Activated naive CD8-positive, alpha-beta T cell treated with anti-CD3 and anti-CD28 coated beads, Interleukin-2, amount 50 U/mL, for 24 hours (primary cell): ENCODE results near the gene MATR3.
"Not testable (repeated sequence)": the region's sequence is repeated elsewhere in the genome, so short reads cannot be mapped to it uniquely, and the experiment has no call there.

Experiments used
- ATAC-seq: fragments of 150-1000 bp; cut with Tn5 transposase; one replicate; pipeline ENCODE4 v1.10.0; 2021
- DNase-seq: peaks from one replicate; pipeline ENCODE4 v3.0.0; 2021
- H3K27ac Mint-ChIP-seq: one replicate; pipeline ENCODE4 v1.8.0; 2021; ENCODE audit warnings: mild to moderate bottlenecking, mixed read lengths
- H3K27me3 Mint-ChIP-seq: one replicate; pipeline ENCODE4 v1.8.0; 2021; ENCODE audit warnings: mixed read lengths
- H3K36me3 Mint-ChIP-seq: one replicate; pipeline ENCODE4 v1.8.0; 2021; ENCODE audit warnings: low read depth, mixed read lengths
- H3K4me1 Mint-ChIP-seq: one replicate; pipeline ENCODE4 v1.8.0; 2021; ENCODE audit warnings: mixed read lengths
- H3K4me3 Mint-ChIP-seq: one replicate; pipeline ENCODE4 v1.8.0; 2021; ENCODE audit warnings: mild to moderate bottlenecking, moderate library complexity, mixed read lengths
- H3K9me3 Mint-ChIP-seq: one replicate; pipeline ENCODE4 v1.8.0; 2021; ENCODE audit warnings: mixed read lengths

MATR3 gene

DNA sequence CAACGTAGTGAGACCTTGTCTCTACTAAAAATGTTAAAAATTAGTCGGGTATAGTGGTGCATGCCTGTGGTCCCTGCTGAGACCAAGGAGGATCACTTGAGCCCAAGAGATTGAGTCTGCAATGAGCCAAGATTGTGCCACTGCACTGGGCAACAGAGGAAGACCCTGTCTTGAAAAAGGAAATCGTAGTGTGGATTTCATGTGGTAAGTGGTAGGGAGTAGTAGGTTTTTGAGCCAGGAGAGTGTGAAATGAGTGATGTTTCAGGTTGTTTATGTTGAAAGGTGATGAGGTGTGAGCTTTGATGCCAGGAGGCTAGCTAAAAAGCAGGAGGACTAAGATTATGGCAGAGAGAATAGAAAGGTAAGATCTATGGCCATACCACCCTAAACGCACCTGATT is 5.9 kb downstream of the MATR3 start:
- no peaks in the 10 kb centered on the region for H3K27me3 Mint-ChIP-seq
- H3K27ac Mint-ChIP-seq = peak overlapping the region; percentile 47
- peaks cover 90% of the 10 kb centered on the region for H3K4me1 Mint-ChIP-seq
- no peaks in the 10 kb centered on the region for H3K9me3 Mint-ChIP-seq
- no peak for DNase-seq
- ATAC-seq = peak; percentile 23
- peaks cover 43% of the 10 kb centered on the region for H3K36me3 Mint-ChIP-seq
- H3K4me3 Mint-ChIP-seq = no peak overlapping the region

DNA sequence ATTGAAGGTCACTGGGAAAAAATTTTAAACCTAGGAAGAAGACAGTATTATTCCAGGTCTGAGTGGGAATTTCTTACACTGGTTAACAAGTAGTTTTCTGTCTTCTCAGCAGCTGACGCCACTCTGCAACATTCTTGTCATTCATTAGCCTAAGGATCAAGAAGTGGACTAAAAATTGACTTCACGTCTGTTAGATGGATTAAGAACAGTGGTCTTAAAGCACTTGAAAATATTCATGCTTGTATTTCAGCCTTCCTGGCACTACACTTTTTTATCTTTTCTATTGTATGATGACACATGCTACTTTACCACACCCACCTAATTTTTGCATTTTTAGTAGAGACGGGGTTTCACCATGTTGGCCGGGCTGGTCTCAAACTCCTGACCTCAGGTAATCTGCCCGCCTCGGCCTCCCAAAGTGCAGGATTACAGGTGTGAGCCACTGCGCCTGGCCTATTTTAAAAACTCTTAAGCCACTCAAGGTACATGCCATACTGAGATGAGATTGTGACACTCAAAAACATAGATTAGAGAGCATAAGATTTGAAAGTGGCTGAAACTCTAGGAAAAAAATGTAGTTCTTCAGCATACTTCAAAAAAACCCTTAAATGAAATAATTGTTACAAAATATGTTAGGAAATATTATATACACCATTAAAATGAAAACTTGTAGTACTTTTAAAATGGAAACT is 8.4 kb downstream of the MATR3 start:
- peak overlapping the region; percentile 76 for H3K27ac Mint-ChIP-seq
- H3K36me3 Mint-ChIP-seq = peaks cover 25% of the 10 kb centered on the region
- peak overlapping the region; percentile 25 for H3K4me3 Mint-ChIP-seq

DNA sequence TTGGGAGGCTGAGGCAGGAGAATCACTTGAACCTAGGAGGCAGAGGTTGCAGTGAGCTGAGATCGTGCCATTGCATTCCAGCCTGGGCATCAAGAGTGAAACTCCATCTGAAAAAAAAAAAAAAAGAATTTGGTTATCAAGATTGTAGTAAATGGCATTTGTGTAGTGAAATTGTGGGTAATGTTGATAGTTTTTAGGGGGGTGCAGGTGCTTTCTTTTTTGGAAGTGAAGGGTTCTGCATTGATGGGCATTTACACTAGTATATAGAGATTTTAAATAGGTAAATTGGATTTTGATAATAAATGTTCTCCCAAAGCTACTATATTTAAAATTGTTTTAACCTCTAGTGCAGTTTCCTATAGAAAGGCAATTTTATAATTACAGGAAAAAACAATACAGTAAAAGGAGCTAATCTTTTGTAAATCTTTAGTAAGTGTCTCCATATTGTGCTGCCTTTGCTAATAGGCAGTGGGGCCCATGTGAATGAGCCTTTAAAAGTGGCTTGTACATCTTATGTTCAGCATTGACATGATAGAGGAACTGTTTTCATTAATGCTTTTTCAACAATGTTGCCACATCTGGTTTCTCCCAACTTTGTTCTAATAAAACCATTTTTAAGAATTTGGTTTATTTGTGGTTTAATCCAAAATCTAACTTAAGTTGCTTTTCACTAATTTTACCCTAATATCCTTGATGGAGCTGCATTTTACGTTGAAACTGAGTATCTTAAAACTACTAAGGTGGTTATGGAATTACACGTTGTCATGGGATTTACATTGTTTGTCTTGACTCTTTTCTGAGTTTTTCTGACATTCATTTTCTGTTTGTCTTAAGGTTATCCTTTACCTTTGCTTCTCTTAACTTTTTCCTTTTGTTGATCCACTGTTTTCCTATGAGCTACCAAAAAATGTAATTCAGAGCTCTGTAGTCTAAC is 11.1 kb downstream of the MATR3 start:
- ATAC-seq (no peak), DNase-seq (no peak)
- Mint-ChIP-seq H3K27ac (peak overlapping the region; percentile 43), H3K36me3 (peaks cover 34% of the 10 kb centered on the region), H3K27me3 (no peaks in the 10 kb centered on the region), H3K4me3 (peak overlapping the region; percentile 19), H3K9me3 (no peaks in the 10 kb centered on the region), H3K4me1 (peaks cover 93% of the 10 kb centered on the region)

More for the DNA sequence above, 8.4 kb downstream of the MATR3 start:
- peaks cover 95% of the 10 kb centered on the region for H3K4me1 Mint-ChIP-seq
- H3K9me3 Mint-ChIP-seq = no peaks in the 10 kb centered on the region
- ATAC-seq (no peak), DNase-seq (no peak)
- H3K27me3 Mint-ChIP-seq = no peaks in the 10 kb centered on the region

DNA sequence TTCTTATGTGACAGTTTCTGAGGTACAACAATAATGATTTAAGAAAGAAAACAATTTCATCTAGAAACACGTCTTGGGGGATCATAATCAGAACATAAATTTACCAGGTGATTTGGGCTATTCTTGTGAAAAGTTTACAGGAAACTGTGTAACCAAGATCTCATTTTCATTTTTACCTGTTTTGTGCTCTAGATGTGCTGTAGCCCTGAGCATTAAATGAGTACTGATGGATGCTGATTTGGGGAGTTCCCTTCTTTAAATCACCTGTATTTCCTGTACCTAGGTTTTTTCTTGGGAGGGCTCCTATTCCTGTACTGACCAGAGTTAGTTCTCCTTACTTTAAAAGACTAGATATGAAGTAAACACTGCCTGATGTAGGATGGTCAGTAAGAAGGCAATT is 12.7 kb downstream of the MATR3 start:
- H3K27me3 Mint-ChIP-seq = no peaks in the 10 kb centered on the region
- H3K27ac Mint-ChIP-seq = peak overlapping the region; percentile 73
- H3K36me3 Mint-ChIP-seq = peaks cover 45% of the 10 kb centered on the region
- H3K4me3 Mint-ChIP-seq = no peak overlapping the region
- DNase-seq (no peak), ATAC-seq (no peak)
- no peaks in the 10 kb centered on the region for H3K9me3 Mint-ChIP-seq
- H3K4me1 Mint-ChIP-seq = peaks cover 94% of the 10 kb centered on the region

- H3K9me3 Mint-ChIP-seq = no peaks in the 10 kb centered on the region
- no peaks in the 10 kb centered on the region for H3K27me3 Mint-ChIP-seq
- peaks cover 42% of the 10 kb centered on the region for H3K36me3 Mint-ChIP-seq
- DNase-seq (no peak), ATAC-seq (peak; percentile 31)
- H3K27ac Mint-ChIP-seq = peak overlapping the region; percentile 73
- H3K4me1 Mint-ChIP-seq = peaks cover 91% of the 10 kb centered on the region
- H3K4me3 Mint-ChIP-seq = peak overlapping the region; percentile 3
Observed at GRCh38 chr5:139306628-139307379, 13.3 kb downstream of the MATR3 start.

DNA sequence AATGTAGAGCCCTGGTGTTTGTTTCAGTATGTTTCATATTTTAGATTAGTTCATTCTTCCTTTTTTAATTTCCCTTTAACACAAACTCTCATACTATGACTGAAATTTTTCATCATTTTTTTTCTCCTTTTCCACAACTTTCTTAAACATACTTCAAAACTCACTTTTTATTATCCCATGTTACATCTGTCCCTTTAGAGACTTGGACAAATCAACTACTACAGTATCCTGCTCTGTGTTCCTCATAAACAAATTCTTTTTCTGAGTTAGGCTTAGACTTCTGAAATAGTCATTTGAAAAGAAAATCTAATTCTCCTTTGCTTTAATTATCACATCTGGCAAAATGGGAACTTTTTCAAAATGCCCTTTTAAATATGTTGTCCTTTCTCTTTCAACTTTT is 15.3 kb downstream of the MATR3 start:
- Mint-ChIP-seq H3K36me3 (peaks cover 34% of the 10 kb centered on the region), H3K4me3 (peak overlapping the region; percentile 32), H3K9me3 (no peaks in the 10 kb centered on the region), H3K27ac (peak overlapping the region; percentile 68), H3K4me1 (peaks cover 84% of the 10 kb centered on the region), H3K27me3 (no peaks in the 10 kb centered on the region)
- ATAC-seq (no peak), DNase-seq (no peak)

GRCh38 chr5:139310715-139311186 is 17.2 kb downstream of the MATR3 start:
- peaks cover 46% of the 10 kb centered on the region for H3K36me3 Mint-ChIP-seq
- not testable (repeated sequence) for DNase-seq, H3K27me3 Mint-ChIP-seq, H3K4me3 Mint-ChIP-seq, H3K9me3 Mint-ChIP-seq, ATAC-seq
- H3K4me1 Mint-ChIP-seq = peaks cover 76% of the 10 kb centered on the region
- peak overlapping the region; percentile 57 for H3K27ac Mint-ChIP-seq

GRCh38 chr5:139312075-139312474 is 18.5 kb downstream of the MATR3 start:
- no peak for ATAC-seq
- H3K27me3 Mint-ChIP-seq = no peaks in the 10 kb centered on the region
- H3K36me3 Mint-ChIP-seq = peaks cover 54% of the 10 kb centered on the region
- H3K27ac Mint-ChIP-seq = no peak overlapping the region
- no peak for DNase-seq
- H3K9me3 Mint-ChIP-seq = no peaks in the 10 kb centered on the region
- peaks cover 65% of the 10 kb centered on the region for H3K4me1 Mint-ChIP-seq
- H3K4me3 Mint-ChIP-seq = no peak overlapping the region

- Mint-ChIP-seq H3K4me1 (peaks cover 43% of the 10 kb centered on the region), H3K36me3 (peaks cover 52% of the 10 kb centered on the region), H3K27ac (peak overlapping the region; percentile 64), H3K27me3 (no peaks in the 10 kb centered on the region), H3K9me3 (no peaks in the 10 kb centered on the region), H3K4me3 (no peak overlapping the region)
- no peak for DNase-seq
- ATAC-seq = no peak
Observed at GRCh38 chr5:139314276-139314675, 20.7 kb downstream of the MATR3 start.

DNA sequence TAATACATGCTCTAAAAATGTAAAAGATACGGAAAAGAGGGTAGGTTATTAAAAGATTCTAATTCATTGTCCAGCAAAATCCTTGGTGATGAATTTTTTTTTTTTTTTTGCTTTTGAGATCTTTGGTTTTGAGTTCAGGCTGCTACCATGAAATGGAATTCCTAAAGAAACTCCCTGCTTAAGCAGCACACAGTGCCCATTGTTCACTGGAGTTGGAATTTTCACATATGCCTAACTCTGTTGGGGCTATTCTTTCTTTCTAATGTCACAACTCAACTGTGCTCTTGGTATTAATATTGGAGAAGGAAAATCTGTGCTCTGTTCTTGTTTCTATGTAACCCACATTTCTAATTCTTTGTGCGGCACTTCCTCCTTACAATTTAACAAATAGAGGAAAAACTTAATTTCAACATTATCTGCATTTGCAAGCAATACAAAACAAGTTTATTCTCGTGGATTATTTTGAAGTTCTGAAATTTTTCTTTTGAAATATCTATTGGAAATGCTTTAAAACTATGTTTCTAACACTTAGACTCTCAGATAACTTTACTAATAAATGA is 21.6 kb downstream of the MATR3 start:
- DNase-seq (no peak), ATAC-seq (no peak)
- Mint-ChIP-seq H3K4me3 (no peak overlapping the region), H3K4me1 (peaks cover 35% of the 10 kb centered on the region), H3K36me3 (peaks cover 52% of the 10 kb centered on the region), H3K9me3 (no peaks in the 10 kb centered on the region), H3K27ac (peak overlapping the region; percentile 64), H3K27me3 (no peaks in the 10 kb centered on the region)

- H3K27ac Mint-ChIP-seq = no peak overlapping the region
Observed at GRCh38 chr5:139335811-139336210, 42.3 kb downstream of the MATR3 start.

DNA sequence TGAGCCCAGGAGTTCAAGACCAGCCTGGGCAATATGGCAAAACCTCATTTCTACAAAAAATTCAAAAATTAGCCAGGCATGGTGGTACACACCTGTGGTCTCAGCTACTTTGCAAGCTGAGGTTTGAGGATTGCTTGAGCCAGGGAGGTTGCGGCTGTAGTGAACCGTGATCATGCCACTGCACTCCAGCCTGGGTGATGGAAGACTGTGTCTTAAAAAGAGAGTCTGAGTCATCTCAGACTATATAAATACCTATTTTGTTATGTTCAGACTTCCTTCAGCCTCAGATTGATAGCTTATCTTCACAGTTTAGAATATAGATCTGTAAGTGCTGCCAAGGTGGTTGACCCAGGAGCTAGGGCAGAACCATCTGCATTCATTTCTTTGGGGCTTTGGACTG is 46.5 kb downstream of the MATR3 start:
- H3K9me3 Mint-ChIP-seq = no peaks in the 10 kb centered on the region
- H3K36me3 Mint-ChIP-seq = peaks cover 3% of the 10 kb centered on the region
- H3K4me1 Mint-ChIP-seq = peaks cover 53% of the 10 kb centered on the region
- H3K27me3 Mint-ChIP-seq = peaks cover 3% of the 10 kb centered on the region
- H3K27ac Mint-ChIP-seq = no peak overlapping the region
- DNase-seq = no peak
- H3K4me3 Mint-ChIP-seq = no peak overlapping the region
- ATAC-seq = no peak

More at GRCh38 chr5:139335811-139336210, 42.3 kb downstream of the MATR3 start:
- Mint-ChIP-seq H3K4me3 (no peak overlapping the region), H3K27me3 (no peaks in the 10 kb centered on the region), H3K36me3 (peaks cover 19% of the 10 kb centered on the region), H3K9me3 (no peaks in the 10 kb centered on the region), H3K4me1 (peaks cover 21% of the 10 kb centered on the region)
- DNase-seq = no peak
- peak; percentile 37 for ATAC-seq

DNA sequence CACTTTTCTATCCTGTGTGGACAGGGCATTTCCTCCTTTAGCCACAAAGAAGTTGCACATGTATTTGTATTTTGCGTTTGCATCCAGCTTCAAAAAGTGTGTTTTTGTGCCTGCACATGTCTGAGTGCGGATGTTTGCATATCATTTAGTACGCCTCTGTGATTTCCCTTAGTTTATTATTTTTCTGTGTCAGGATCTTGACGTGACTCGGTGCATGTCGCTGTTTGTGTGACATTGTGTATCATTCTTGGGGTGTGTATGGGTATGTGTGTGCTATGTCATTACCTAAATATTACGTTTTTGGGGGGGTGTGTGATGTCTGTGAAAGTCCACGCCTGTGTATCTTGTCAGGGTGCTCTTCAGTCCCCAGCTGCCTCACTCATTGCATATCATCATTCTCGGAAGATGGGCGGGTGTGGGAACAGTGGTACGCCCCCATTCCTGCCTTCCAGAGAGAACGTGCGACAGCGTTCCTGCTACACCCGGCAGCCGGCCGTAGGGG is 47.7 kb downstream of the MATR3 start:
- DNase-seq (no peak), ATAC-seq (no peak)
- H3K4me3 Mint-ChIP-seq = peak overlapping the region; percentile 94
- peaks cover 7% of the 10 kb centered on the region for H3K36me3 Mint-ChIP-seq
- H3K27me3 Mint-ChIP-seq = peaks cover 3% of the 10 kb centered on the region
- H3K4me1 Mint-ChIP-seq = peaks cover 49% of the 10 kb centered on the region
- no peaks in the 10 kb centered on the region for H3K9me3 Mint-ChIP-seq
- peak overlapping the region; percentile 96 for H3K27ac Mint-ChIP-seq
